CD4-positive, alpha-beta T cell treated with Interleukin-17A for 1 hour (primary cell): ENCODE results near the gene MACROD2.

Experiments used
- DNase-seq: peaks from one replicate; pipeline ENCODE4 v3.0.0-alpha.2; 2020

MACROD2 gene

DNA sequence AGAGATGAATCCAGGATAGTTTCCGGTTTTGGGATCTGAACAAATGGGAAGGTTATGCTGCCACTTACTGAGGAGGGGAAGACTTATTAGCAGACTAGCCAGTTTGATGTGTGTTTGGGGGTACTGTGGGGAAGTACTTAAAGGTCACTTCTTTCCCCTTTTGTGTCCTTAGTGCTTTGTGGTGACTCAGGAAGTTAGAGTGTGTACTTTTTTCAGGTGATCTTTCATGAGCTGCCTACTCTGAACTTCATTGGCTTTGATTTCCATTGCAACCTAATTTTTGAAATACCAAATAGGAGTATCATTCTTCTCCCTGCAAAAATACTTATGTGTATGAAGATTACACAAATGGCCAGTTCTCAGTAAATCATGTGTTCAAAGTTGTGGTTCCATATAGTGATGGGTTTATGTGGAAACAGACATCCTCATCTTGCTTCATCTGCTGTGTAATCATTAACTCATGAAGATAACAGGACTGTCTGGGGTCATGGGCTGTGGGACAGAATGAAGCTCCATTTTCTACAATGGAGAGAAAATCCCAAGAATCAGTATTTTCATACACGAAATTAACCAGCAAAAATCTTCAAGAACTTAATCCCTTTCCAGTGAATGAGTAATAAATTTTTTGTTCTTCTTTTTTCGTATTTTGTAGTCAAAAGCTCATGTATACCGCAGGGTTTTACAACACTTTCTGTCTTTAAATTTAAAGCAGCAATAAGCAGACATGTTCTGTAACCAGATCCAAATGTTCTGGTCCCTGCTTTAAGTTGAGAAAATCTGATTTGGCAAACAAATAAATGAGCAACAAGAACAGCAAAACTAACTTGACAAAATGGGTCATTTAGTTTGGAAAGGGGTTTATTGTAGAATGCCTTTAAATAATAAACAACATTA is 614.3 kb downstream of the MACROD2 start:
- no peak for DNase-seq

- no peak for DNase-seq
Observed at GRCh38 chr20:14611479-14611878, 616.2 kb downstream of the MACROD2 start.

DNA sequence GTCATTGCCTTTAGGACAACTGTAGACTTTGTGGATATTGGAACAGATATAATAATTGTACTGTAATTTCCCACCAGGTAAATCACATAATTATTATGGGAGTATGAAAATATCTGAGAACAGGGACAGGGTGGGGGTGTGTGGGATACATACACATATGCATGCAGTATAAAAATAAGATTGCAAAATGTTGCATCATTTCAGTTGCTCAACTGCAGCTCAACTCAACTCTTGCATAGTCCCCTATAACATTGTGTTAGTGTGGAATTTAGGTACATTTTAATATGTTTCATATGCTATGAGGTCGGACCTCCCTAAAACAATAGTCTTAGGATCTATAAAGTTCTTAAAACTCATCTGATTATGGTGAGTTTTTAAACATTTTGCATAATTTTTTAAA is 617.1 kb downstream of the MACROD2 start:
- DNase-seq: no peak

- DNase-seq: no peak
Observed at GRCh38 chr20:14616003-14616402, 620.7 kb downstream of the MACROD2 start.

GRCh38 chr20:14617123-14617522 is 621.8 kb downstream of the MACROD2 start:
- no peak for DNase-seq

GRCh38 chr20:14619411-14619810 is 624.1 kb downstream of the MACROD2 start:
- no peak for DNase-seq

GRCh38 chr20:14622796-14623195 is 627.5 kb downstream of the MACROD2 start:
- no peak for DNase-seq

- DNase-seq: no peak
Observed at GRCh38 chr20:14631011-14631410, 635.7 kb downstream of the MACROD2 start.

DNA sequence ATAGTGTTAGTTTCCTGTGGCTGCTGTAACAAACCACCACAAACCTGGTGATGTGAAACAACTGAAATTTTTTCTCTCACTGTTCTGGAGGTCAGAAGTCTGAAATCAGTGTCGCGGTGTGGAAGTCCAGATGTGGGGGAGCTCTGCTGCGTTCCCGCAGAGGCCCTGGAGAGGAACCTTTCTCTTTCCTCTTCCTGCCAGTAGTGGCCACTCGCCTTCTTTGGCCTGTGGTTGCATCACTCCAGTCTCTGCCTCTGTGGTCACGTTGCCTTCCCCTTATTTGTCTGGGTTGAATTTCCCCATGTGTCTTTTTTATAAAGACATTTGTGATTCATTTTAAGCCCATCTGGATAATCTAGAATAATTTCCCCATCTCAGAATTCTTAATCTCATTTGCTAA is 637.6 kb downstream of the MACROD2 start:
- DNase-seq: no peak

DNA sequence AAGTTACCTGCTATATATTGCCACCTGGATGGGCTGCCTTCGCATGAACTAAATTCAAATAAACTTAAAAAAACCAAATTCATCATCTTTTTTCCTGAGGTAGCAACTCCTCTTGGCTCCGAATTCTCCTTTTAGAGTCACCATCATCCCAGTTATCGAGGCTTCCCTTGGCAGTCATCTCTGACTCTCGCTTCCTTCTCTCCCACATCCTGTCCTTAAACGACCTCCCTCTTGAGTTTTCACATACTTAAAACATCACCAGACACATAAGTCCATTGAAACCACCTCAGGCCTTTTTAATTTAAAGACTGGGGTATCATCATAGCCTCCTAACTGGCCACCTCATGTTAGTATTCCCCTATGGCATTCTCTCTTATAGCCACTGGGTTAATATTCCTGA is 638.2 kb downstream of the MACROD2 start:
- no peak for DNase-seq

- DNase-seq: no peak
Observed at GRCh38 chr20:14634665-14635064, 639.3 kb downstream of the MACROD2 start.

- DNase-seq: no peak
Observed at GRCh38 chr20:14637441-14637840, 642.1 kb downstream of the MACROD2 start.

- DNase-seq: no peak
Observed at GRCh38 chr20:14643146-14643545, 647.8 kb downstream of the MACROD2 start.

DNA sequence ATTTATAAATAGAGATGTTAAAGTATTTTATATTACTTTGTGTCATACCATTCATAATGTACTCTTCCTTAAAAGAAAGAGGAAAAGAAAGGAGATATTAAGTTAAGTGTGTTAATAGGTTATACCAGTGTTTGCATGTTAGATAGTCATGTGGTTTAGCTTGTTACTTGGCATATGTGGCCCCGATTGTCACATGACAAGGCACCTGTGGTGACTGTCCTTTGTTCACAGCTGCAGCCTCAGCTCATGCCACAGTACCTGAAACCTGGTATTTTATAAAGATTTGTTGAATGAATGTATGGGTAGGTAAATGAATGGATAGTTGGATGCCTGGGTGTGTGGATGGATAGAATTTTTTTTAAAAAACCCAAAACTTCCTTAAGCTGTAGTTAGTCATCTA is 648.2 kb downstream of the MACROD2 start:
- DNase-seq: no peak

- DNase-seq: no peak
Observed at GRCh38 chr20:14644306-14645097, 649.2 kb downstream of the MACROD2 start.

- no peak for DNase-seq
Observed at GRCh38 chr20:14647016-14647415, 651.7 kb downstream of the MACROD2 start.

DNA sequence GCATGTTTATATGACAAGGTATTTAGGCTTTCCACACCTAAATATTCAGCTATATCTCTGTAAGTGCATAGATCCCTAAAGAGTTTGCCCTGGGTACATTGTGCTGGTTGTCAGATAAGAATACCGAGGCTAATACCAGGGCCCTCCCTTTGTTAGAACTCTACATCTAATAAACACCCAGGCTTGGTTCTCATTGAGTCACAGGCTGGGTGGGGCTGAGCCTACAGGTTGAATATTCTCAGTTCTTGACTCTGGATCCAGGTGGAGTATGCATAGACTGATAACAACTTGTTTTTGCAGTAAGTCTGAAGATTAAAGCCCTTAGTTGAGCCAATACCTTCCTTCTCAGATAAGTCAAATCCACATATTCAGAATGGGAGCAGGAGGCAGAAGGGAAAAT is 654.3 kb downstream of the MACROD2 start:
- DNase-seq: no peak

DNA sequence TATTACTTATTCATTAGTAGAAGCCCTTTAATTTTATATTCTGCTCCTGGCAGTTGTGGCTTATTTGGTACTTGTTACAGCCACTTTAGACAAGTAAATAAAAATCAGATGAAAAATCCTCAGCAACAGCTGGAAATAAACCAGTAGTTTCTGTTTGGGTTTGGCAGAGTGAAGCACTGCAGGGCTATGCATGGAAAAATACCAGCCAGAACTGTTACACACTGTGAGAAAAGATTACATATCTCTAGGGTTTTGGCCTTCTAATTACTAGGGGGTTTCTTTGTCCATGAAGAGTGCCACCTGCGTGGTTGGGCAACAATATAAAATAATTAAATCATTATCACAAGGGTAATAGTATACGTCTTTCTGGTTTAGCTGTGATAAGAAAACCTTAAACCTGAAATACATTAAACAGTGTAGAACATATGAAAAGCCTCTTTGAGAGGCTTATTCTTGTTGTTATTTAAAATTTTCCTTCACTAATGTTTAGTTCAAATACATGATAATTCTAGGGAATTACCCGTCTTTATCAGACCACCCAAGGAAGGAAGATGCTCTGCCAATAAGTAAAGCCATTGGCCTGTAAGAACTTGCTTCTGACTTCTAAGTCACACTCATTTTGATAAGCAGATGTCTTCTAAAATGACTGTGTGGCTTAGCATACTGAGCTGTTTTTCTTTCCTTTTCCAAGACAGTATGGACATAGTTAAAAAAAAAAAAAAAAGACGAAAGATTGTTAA is 662.1 kb downstream of the MACROD2 start:
- DNase-seq: no peak

- DNase-seq: no peak
Observed at GRCh38 chr20:14664101-14664500, 668.8 kb downstream of the MACROD2 start.

DNA sequence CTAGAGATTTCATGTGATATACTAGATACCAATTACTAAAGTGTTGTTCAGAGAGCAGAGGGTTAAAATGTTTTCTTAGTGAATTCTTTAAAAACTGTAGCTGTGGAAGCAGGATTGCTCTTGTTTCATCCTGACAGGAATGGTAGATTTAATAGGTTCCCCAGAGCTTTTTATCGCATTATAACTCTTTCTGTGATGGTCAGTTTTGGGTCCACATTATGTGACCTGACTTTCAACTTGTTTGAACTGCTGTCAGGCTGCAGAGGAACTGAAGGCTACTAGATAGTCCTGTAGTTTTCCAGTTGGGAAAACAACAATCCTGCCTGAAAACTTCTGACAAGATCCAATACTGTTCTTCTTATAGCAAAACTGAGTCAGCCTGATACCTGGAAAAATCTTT is 671.4 kb downstream of the MACROD2 start:
- DNase-seq: no peak

DNA sequence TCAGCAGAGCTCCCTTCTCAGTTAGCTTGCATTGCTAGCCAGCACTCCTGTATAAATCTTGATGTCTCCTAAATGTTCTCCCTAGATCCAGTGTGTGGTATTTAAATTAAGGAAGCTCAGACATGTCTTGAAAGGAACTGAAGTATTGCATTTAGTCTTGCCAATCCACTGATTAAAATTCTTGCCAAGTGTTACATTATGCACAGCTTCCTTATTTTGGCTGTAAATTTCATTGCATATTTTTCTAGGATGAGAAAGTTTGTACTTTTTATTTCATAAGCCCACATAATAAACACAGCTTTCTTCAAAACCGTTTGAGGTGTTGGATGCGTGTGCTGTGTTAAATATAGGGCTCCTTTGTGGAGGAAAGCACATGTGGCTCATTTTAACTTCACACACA is 671.9 kb downstream of the MACROD2 start:
- no peak for DNase-seq

- DNase-seq: no peak
Observed at GRCh38 chr20:14672066-14672465, 676.8 kb downstream of the MACROD2 start.

GRCh38 chr20:14673164-14673563 is 677.8 kb downstream of the MACROD2 start:
- DNase-seq: no peak
